Astrocyte (in vitro differentiated cells and primary cell): ENCODE results near the gene PABPC1L2A.

ENCODE experiments used
- EZH2 ChIP-seq: IDR thresholded peaks from 2 replicates; pipeline ENCODE4 v1.6.1; 2012; ENCODE audit warnings: mild to moderate bottlenecking, low read length, inconsistent platforms; ENCODE audit not compliant: insufficient read depth
- TF ChIP-seq, protein P1 (sequence below): IDR thresholded peaks from 2 replicates; pipeline ENCODE4 v1.5.1; 2011; ENCODE audit warnings: low read depth, mild to moderate bottlenecking, inconsistent platforms, low read length, moderate library complexity; ENCODE audit not compliant: insufficient read depth

DNA sequence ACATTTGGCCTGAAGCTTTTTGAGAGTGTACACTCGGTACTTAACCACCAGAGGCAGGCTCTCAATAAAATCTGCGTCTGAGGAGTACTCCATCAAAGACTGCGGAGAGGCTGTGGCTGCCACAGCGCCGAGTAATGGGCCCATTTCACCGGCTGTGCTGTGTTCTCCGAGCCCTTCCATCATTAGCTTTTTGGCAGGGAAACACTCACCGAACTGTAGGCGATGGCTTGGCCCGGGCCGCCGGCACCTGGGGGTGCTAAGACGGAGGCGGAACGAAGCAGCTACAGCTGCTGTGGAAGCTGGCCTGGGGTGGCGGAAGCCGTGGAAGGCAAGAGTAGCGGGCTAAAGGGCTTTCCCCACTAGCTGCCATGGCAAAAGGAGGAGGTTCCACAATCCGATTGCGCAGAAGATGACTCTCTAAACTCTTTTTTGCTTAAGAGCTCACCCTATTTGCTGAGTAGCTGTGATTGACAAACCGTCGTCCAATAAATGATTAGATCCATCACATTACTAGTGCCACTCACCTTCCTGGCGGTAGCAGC, 48.5 kb upstream of the PABPC1L2A start:
- TF ChIP-seq, protein P1, sequence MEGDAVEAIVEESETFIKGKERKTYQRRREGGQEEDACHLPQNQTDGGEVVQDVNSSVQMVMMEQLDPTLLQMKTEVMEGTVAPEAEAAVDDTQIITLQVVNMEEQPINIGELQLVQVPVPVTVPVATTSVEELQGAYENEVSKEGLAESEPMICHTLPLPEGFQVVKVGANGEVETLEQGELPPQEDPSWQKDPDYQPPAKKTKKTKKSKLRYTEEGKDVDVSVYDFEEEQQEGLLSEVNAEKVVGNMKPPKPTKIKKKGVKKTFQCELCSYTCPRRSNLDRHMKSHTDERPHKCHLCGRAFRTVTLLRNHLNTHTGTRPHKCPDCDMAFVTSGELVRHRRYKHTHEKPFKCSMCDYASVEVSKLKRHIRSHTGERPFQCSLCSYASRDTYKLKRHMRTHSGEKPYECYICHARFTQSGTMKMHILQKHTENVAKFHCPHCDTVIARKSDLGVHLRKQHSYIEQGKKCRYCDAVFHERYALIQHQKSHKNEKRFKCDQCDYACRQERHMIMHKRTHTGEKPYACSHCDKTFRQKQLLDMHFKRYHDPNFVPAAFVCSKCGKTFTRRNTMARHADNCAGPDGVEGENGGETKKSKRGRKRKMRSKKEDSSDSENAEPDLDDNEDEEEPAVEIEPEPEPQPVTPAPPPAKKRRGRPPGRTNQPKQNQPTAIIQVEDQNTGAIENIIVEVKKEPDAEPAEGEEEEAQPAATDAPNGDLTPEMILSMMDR, result no peak
- TF ChIP-seq EZH2, result no peak
